NOMO-1 treated with dmso at 0.1 percent for 144 hours (cell line): ENCODE results near the gene HEPH.
"Not testable (repeated sequence)": the region's sequence is repeated elsewhere in the genome, so short reads cannot be mapped to it uniquely, and the experiment has no call there.

Experiments used
- DNase-seq: peaks from one replicate; lab custom pipeline; 2025; ENCODE audit not compliant: unreplicated experiment; lab: John Stamatoyannopoulos, UW

HEPH gene, protein sequence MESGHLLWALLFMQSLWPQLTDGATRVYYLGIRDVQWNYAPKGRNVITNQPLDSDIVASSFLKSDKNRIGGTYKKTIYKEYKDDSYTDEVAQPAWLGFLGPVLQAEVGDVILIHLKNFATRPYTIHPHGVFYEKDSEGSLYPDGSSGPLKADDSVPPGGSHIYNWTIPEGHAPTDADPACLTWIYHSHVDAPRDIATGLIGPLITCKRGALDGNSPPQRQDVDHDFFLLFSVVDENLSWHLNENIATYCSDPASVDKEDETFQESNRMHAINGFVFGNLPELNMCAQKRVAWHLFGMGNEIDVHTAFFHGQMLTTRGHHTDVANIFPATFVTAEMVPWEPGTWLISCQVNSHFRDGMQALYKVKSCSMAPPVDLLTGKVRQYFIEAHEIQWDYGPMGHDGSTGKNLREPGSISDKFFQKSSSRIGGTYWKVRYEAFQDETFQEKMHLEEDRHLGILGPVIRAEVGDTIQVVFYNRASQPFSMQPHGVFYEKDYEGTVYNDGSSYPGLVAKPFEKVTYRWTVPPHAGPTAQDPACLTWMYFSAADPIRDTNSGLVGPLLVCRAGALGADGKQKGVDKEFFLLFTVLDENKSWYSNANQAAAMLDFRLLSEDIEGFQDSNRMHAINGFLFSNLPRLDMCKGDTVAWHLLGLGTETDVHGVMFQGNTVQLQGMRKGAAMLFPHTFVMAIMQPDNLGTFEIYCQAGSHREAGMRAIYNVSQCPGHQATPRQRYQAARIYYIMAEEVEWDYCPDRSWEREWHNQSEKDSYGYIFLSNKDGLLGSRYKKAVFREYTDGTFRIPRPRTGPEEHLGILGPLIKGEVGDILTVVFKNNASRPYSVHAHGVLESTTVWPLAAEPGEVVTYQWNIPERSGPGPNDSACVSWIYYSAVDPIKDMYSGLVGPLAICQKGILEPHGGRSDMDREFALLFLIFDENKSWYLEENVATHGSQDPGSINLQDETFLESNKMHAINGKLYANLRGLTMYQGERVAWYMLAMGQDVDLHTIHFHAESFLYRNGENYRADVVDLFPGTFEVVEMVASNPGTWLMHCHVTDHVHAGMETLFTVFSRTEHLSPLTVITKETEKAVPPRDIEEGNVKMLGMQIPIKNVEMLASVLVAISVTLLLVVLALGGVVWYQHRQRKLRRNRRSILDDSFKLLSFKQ

DNA sequence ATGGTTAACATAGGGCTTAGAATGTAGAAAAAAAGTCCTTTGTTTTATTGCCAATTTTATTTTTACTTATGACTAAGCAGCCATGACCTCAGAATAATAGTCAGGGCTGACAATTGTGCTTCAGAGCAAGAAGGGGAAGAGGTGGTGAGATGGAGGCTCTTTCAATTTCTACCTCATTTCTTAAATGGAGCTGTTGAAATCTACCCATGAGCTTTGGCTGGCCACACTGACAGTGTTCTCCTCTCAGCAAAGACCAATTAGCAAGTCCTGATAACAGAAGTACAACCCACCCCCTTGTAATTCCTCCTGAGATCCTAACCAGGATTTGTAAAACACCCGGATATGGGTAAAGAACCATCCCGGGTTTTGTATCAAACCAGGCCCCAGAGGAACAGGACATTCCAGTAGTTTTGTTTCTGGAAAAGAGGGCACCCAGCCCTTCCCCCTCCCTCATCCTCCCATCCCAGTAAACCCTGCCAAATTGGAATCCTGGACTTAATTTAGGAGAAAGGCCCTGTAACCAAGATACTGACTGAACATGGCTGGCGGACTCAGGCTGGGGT is at the start of gene HEPH:
Gene HEPH, plus strand, starts transcription at position 399 of the 563 bp plus-strand sequence. CDS start 6,324 bp downstream, outside the sequence.
- DNase-seq: peak; percentile 12

DNA sequence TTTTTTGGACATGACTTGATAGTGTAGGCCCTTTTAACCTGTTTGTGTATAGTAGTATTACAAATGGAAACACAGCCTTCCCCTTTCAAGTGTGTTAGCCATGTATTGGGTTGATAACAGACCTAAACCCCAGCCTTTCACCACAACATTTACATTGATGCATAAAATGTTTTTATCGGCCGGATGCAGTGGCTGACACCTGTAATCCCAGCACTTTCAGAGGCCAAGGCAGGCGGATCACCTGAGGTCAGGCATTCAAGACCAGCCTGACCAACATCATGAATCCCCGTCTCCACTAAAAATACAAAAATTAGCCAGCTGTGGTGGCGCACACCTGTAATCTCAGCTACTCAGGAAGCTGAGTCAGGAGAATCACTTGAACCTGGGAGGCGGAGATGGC is 45.3 kb upstream of the HEPH start:
- DNase-seq: not testable (repeated sequence)

DNA sequence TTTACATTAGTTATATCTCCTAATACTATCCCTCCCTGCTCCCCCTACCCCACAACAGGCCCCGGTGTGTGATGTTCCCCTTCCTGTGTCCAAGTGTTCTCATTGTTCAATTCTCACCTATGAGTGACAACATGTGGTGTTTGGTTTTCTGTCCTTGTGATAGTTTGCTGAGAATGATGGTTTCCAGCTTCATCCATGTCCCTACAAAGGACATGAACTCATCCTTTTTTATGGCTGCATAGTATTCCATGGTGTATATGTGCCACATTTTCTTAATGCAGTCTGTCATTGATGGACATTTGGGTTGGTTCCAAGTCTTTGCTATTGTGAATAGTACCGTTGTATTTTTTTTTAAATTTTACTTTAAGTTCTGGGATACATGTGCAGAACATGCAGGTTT is 42.7 kb upstream of the HEPH start:
- not testable (repeated sequence) for DNase-seq

DNA sequence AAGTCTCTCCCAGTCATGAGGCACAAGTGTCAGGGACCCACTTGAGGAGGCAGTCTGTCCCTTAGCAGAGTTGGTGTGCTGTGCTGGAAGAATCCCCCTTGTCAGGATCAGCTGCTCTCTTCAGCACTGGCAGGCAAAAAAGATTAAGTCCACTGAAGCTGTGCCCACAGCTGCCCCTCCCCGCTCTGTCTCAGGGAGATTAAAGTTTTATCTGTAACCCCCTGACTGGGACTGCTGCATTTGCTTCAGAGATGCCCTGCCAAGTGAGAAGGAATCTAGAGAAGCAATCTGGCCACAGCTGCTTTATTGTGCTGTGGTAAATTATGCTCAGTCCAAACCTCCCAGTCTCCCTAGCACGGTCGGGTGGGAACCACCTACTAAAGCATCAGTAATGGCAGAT is 37.4 kb upstream of the HEPH start:
- DNase-seq: no peak

DNA sequence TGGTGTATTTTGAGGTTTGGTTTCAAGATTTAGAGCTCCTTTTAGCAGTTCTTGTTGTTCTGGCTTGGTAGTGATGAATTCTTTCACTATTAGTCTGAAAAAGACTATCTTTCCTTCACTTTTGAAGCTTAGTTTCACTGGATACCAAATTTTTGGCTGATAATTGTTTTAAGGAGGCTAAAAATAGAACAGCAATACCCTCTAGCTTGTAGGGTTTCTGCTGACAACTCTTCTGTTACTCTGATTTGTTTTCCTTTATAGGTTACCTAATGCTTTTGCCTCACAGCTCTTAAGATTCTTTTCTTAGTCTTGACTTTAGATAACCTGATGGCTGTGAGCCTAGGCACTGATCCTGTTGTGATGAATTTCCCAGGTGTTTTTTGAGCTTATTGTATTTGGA is 33.6 kb upstream of the HEPH start:
- no peak for DNase-seq

DNA sequence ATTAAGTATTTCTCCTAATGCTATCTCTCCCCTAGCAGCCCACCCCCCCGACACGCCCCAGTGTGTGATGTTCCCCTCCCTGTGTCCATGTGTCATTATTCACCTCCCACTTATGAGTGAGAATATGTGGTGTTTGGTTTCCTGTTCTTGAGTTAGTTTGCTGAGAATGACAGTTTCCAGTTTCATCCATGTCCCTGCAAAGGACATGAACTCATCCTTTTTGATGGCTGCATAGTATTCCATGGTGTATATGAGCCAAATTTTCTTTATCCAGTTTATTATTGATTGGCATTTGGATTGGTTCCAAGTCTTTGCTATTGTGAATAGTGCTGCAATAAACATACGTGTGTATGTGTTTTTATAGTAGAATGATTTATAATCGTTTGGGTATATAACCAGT is 28.8 kb upstream of the HEPH start:
- not testable (repeated sequence) for DNase-seq

DNA sequence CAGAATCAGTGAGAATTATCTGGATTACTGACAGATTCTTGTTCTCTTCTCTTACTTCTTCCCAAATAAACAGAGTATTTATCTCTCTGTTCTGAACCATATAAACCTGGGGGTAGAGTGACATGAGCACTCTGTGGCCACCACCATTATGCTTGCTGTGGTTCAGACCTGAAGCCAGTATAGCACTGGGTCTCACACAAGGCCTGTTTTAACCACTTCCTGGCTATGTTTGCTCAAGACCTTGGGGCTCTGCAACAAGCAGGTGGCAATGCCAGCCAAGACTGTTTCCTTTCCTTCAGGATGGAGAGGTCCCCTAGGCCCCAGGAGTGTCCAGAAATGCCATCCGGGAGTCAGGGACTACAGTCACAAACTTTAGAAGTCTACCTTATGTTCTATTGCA is 21.7 kb upstream of the HEPH start:
- DNase-seq: no peak

DNA sequence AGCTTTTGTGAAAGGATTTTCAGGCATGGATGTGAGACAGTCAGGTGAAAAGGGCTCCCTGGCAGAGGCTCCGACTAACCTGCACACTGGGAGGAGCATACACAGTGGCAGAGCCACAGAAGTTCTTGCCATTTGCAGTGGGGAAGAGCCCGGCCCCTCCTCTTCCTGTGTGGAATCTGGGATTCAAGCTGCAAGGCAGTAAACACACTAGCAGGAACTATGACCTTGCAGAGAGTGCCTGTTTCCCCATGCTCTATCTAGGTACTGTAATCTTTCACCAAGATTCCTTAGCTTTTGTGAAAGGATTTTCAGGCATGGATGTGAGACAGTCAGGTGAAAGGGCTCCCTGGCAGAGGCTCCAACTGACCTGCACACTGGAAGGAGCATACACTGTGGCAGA is 19.8 kb upstream of the HEPH start:
- DNase-seq: no peak

DNA sequence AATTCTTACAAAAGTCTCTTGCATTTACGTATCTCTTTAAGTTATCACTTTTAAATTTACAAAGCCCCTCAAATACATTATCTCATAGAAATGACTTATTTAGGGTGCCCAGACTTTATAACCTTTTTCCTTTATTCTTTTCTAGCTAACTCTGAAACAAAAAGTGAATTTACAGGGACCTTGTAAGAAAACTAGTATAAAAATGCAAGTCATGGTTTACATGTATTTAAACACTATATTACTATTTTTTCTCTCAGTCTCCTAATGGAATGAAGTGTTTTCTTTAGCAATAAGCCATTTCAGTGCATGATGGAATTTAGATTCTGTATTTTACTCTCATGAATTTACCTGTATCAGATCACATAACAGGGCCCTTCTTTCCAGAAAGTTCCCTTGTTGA is 14.5 kb upstream of the HEPH start:
- no peak for DNase-seq

DNA sequence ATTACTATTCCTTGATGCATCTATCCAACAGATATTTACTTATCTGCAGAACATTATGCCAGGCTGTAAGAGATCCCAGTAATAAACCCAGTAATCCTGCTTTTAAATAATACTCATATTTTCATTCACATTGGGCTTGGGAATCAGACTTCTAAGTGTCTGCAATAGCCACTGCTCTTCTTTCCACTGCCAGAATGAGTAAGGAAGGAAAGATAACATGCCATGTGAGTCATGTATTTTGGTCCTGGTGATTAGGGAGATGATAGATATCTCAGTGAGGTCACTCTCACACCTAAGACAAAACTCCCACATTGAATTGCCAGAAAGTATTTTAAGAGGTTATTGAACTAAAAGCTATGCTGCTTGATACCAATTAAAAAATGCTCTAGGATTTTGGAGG is 13.9 kb upstream of the HEPH start:
- no peak for DNase-seq

DNA sequence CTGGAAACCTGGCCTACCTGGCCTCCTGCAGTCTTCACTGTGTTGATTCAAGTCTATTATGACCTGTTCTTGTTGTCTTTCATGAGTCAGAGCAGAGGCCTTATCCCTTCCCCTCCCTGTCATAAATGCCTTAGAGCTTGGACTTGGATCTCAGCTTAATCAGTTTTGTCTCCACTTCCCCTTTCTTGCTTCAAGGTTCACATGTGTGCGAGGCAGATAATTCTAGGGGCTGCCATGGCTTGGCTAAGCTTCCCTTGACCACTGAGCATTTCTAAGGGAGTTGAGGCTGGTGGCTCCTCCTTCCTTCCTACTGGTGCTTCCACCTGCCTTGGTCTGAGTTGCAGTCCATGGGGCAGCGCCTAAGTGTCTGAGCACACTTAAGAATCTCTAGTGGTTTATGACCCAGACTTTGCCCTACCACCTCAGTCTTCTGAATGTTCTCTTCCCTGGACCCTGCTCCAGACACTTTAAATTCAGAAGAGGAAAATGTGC is 1.7 kb upstream of the HEPH start:
- DNase-seq: peak; percentile 46

DNA sequence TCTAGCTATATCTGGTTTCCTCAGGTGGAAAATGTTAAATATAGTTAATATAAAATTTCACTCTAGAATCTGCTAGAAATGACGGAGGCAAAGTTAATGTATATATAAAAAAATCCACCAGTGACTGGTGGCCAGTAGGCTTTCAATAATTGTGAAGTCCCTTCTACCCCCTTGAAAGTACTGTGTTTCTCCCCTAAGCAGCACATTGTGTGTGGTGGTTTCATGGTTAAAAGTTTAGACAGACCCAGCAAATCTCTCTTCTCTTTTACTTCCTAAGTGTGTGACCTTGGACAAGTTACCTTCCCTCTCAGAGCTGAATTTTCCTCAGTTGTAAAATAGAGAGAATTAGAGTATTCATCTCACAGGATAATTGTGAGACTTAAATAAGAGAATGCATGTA is 600 bp upstream of the HEPH start:
- no peak for DNase-seq

DNA sequence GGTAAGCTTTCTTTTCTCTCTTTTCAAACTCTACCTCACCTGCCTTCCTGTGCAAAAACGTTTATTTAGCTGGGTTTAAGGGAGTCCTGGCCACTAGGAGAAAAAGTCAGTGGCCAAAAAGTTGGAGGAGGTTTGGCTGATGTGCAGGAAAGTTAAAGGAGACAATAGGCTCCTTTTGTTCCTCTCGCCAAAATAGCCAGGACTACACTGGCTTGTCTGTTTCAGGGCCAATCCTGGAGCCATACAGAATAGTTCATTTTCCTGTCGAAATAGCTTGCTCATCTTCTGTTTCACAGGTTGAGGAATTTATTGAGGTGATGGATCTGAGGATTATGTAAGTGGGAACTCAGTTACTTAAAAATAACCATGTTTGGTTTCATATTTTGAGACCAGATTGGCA is 423 bp downstream of the HEPH start:
- DNase-seq: no peak

DNA sequence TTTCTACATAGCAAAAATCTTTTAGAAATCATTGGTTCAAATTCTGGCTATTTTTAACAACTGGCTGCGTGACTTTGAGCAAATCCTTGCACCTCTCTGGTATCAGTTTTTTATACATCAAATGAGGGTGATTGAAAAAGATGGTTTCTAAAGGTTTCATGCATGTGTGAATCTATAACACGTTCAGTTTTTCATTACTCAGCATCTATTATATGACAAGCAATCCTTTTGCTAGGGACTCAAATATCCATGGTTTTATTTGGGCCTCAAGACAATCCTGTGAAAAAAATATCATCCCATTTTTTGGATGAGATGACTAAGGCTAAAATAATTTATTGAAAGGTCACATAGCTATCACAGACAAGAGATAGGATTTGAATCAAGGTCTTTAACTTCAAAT is 884 bp downstream of the HEPH start:
- no peak for DNase-seq

DNA sequence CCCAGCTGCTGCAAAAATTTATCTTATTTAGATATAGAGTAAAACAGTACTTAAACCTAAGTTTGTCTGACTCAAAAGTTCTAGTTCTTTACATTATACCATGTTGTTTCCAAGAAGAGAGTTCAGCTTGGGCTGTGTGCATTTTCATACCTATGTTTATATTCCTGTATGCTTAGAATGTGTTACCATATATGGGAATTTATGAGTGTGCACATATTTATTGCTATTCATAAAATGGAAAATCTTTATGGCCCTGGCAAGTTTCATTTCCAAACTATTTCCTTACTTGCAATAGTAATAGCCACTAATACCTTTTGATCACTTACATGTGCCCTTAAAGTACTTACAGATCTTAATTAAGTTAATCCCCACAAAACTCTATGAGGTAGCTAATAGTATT is 2.6 kb downstream of the HEPH start:
- no peak for DNase-seq

DNA sequence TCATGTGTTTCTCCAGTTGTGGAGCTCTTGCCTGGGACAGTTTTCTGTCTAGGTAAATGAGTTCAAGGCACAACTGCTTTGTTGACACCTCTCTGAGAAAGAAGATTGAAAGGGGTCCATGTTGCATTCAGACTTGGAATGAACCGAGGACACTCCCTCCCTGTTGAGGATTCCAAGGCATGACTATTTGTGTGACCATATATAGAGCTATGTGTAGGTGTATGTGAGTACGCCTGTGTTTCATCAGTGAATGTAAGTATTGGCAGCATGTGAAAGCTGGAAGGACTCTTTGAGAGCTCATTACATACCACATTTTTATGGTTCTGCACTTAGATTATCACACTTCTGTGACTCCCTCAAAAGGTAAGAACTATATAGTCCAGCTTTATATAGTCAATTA is 3.4 kb downstream of the HEPH start:
- no peak for DNase-seq

DNA sequence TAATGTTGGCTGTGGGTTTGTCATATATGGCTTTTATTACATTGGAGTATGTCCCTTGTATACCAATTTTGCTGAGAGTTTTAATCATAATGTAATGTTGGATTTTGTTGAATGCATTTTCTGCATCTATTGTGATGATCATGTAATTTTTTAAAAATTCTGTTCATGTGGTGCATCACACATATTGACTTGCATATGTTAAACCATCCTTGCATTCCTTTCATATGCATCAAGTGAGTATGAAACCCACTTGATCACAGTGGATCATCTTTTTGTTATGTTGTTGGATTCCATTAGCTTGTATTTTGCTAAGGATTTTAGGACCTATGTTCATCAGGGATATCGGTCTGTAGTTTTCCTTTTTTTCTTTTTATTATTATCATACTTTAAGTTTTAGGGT is 12.1 kb downstream of the HEPH start:
- no peak for DNase-seq

DNA sequence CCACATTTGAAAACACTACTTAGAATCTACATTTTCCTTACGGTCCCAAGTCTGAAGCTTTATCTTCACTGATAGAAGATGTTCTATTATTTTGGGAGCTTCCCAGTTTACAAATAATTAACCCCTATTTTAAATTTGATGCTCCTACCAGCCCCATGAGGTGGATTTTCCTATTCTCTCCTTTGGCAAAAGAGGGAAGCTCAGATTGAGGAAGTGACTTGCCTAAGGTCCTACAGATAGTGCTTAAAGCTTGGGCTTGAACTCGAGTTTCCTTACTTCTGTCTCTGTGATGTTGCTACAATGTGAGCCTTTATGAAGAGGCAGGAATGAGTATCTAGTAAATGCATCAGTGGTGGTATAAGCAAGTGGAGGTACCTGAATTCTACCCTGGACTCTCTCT is 27.5 kb downstream of the HEPH start:
- DNase-seq: no peak

DNA sequence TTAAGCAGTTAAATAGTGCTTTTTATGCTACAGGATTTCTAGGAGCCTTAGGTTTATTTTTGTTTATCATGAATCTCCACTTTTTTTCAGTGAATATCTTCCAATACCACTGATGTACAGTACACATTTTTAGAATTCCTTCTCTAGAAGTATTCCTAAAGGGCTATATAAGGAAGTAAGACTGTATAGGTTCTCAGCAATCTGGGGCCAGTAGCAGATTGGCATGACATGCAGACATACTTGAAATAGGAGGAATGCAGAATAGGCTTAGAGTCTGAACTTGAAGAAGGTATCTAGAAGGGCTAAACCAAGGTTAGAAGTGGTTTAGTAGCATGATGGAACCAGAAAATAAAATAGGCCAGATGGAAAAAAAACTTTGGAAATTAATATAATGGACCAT is 29.8 kb downstream of the HEPH start:
- no peak for DNase-seq

DNA sequence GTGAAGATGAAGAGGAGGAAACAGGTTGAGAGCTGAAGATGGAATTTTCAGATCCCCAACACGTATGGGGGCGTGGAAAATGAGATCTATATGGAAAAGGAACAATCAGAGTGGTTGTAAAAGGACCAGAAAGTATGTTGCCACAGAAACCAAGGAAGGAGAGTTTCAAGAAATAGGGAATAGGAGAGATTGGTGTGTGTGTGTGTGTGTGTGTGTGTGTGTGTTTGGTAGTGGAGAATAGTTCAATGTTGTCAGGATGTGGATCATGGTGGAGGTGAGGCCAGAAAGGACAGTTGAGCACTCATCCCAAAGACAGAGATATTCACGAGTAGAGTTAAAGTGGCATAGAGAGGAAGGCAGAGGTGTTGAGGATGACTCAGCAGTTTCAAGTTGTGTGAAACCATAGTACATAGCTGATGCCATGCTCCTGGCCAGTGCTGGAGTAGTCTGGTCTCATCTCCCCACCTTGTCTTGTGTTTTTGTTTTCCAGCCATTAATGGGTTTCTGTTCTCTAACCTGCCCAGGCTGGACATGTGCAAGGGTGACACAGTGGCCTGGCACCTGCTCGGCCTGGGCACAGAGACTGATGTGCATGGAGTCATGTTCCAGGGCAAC is 36.1 kb downstream of the HEPH start:
- DNase-seq: no peak
